Muscle of leg (tissue), 11 donors: ENCODE results near the gene LRMDA. TPM values are rescaled to one million over a fixed set of nuclear protein-coding genes. Genes with fewer than 3 reads are reported as not detected.

Experiments
- DNase-seq: peaks from one replicate; pipeline ENCODE4 v3.0.0; 2013
- H3K27ac ChIP-seq: one replicate; pipeline ENCODE4 v1.5.1; 2013; ENCODE audit warnings: mild to moderate bottlenecking, low read length, control low read depth
- H3K27me3 ChIP-seq: one replicate; pipeline ENCODE4 v1.6.1; 2013; ENCODE audit warnings: low read length; ENCODE audit not compliant: control insufficient read depth, insufficient read depth
- H3K36me3 ChIP-seq: one replicate; pipeline ENCODE4 v1.6.1; 2013; ENCODE audit warnings: low read length; ENCODE audit not compliant: control insufficient read depth, insufficient read depth
- H3K4me1 ChIP-seq: one replicate; pipeline ENCODE4 v1.6.1; 2013; ENCODE audit warnings: low read length; ENCODE audit not compliant: control insufficient read depth, insufficient read depth
- H3K4me3 ChIP-seq: one replicate; pipeline ENCODE4 v1.5.1; 2013; ENCODE audit warnings: low read length, control low read depth
- H3K9me3 ChIP-seq: replicated peaks from 2 replicates; pipeline ENCODE4 v1.6.1; 2013; ENCODE audit warnings: low read depth, low read length; ENCODE audit not compliant: control insufficient read depth
- WGBS: methylation state at CpG from one replicate; pipeline ENCODE4 v1.1.5; 2013; ENCODE audit warnings: missing lambda C conversion rate; ENCODE audit not compliant: insufficient coverage; 5-methylcytosine and 5-hydroxymethylcytosine counted together
- polyA plus RNA-seq, 8 donors: library from polyadenylated mRNA; unstranded; fragments of 120-200 nt; gene quantifications; one replicate each; pipeline versions ENCODE4 v1.2.1 to v1.2.3, GENCODE V29; 2013; ENCODE audit warnings: inconsistent platforms in 1 of 8, low replicate concordance in 1 of 8; ENCODE audit not compliant: insufficient read length in 8 of 8, insufficient read depth in 1 of 8
- total RNA-seq: library from RNA; stranded (reverse); fragments of 120-200 nt; gene quantifications from one replicate; pipeline ENCODE4 v1.2.4, GENCODE V29; 2013

LRMDA gene
- total and polyA plus RNA-seq, 9 donors = 4.8 to 7.9 (median 5.7) TPM

- H3K27me3 ChIP-seq = peaks cover 82% of the 10 kb centered on the region
- DNase-seq = peak; percentile 62
Measured at GRCh38 chr10:75407713-75408508, 23.5 kb upstream of the LRMDA start.

GRCh38 chr10:75408509-75408875 lies 22.9 kb upstream of the LRMDA start:
- H3K27ac ChIP-seq = peak overlapping the region; percentile 56
- H3K4me1 ChIP-seq = peaks cover 41% of the 10 kb centered on the region
- peaks cover 78% of the 10 kb centered on the region for H3K27me3 ChIP-seq
- H3K4me3 ChIP-seq = peak overlapping the region; percentile 48
- no peak for DNase-seq
- no peaks in the 10 kb centered on the region for H3K36me3 ChIP-seq
- WGBS = no CpG with 5 or more reads among the region's 27 CpGs
- H3K9me3 ChIP-seq = no peaks in the 10 kb centered on the region

More at GRCh38 chr10:75407713-75408508, 23.5 kb upstream of the LRMDA start:
- 7% methylated on average over 56 of the region's 68 CpGs for whole genome bisulfite sequencing
- Histone ChIP-seq H3K36me3 (no peaks in the 10 kb centered on the region), H3K4me3 (peak overlapping the region; percentile 48), H3K9me3 (no peaks in the 10 kb centered on the region), H3K27ac (peak overlapping the region; percentile 56), H3K4me1 (peaks cover 47% of the 10 kb centered on the region)

DNA sequence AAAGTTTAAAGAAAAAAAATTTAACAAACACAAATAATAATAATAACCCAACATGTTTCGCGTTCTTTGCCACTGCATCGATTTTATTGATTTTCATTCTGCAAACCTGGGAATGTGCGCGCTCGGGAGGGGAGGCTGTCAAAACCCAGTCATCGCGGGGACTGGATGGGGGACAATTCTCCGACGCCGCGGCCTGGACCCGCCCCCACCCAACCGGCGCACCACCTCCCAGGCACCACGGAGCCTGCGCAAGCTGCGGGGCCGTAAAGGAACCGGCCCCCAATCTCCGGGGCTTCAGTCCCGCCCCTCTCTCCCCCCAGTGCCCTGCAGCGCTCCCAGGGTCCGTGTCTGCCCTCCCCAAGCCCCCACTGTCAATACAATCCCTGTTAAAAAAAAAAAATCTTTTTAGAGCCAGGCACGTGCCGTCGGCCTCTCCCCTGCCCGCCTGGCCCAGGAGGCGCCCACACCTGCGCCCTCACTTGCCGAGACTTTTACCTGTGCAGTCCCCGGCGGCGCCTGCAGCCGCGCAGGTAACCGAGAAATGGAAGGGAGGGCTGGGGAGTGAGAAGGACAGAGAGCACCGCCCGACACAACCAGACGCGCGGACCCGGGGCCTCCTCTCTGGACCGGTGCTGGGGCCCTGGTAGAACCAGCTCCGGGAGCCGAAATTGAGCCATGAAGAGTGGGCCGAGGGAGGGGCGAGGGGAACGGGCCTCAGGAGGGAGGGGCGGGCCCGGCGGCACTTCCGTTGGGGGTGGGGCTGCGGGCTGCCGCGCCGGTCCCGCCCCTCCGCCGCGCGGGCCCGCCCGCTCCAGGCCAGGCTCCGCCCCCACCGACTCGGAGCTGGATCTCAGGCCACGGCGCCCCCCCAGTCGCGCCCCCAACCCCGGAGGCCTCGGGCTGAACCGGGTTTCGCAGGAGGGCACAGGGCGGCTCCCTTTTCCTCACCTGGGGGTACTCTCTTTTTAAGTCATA lies 22.2 kb upstream of the LRMDA start:
- Histone ChIP-seq H3K36me3 (no peaks in the 10 kb centered on the region), H3K4me1 (peaks cover 34% of the 10 kb centered on the region), H3K4me3 (peak overlapping the region; percentile 48), H3K9me3 (no peaks in the 10 kb centered on the region), H3K27me3 (peaks cover 72% of the 10 kb centered on the region), H3K27ac (peak overlapping the region; percentile 56)
- 2% methylated on average over 56 of the region's 76 CpGs for WGBS
- DNase-seq = peak; percentile 81

DNA sequence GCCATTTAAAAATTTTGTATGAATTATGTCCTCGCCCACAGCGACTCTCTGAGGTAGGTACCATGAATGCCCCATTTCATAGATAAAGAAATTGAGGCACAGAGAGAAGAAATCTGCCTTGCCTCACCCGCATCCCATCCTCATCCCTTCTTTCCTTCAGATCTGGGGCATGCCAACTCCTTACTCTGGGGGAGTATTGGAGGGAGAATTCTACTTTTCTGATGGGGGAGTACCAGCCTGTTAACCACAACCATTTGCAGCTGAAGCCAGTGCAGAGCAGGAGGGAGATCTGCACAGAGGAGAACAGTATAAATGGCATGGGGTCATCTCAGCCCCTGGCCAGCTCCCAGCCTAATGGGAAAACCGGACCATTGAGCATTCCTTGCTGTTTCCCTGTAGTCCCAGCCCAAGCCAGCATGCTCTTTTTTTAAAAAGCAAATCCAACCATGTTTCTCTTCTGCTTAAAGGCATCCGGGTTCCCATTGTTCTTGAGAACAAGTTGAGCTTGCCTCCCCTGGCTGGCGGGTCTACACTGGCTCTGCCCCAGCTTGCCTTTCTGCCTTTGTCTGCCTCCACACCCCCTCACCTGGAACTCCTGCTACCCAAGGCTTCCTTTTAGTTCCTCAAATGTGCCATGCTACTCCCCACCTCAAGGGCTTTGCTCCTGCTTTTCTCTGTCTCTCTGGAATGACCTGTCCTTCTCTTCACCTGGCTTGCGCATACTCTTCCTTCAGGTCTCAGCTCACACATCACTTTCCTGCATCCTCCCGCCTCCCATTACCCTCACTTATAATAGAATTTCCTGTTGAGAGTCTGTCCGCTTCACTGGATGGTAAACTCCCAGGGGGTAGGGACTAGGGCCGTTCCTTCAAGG lies 21.1 kb upstream of the LRMDA start:
- 26% methylated on average over 3 of the region's 10 CpGs for WGBS
- no peaks in the 10 kb centered on the region for H3K9me3 ChIP-seq
- peaks cover 25% of the 10 kb centered on the region for H3K4me1 ChIP-seq
- no peaks in the 10 kb centered on the region for H3K36me3 ChIP-seq
- DNase-seq = peak; percentile 78
- H3K27ac ChIP-seq = no peak overlapping the region
- peaks cover 63% of the 10 kb centered on the region for H3K27me3 ChIP-seq
- H3K4me3 ChIP-seq = no peak overlapping the region

DNA sequence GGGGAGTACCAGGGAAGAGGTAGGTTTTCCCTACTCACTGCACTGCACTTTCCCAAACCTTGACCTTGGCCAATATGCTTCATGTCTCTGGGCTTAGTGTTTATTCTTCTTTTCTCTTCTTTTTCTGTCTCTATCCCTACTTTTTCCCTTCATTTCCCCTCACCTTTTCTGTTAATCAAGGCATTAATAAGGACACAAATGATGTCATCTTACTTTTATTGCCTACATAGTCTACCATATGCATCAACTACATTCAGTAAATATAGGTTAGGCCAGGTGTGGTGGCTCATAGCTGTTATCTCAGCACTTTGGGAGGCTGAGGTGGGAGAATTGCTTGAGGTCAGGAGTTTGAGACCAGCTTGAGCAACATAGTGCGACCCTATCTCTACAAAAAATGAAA lies 16.9 kb upstream of the LRMDA start:
- no CpG with 5 or more reads among the region's 1 CpG for WGBS

GRCh38 chr10:75417522-75417927 lies 13.9 kb upstream of the LRMDA start:
- Histone ChIP-seq H3K4me3 (no peak overlapping the region), H3K4me1 (no peaks in the 10 kb centered on the region), H3K9me3 (no peaks in the 10 kb centered on the region), H3K36me3 (no peaks in the 10 kb centered on the region), H3K27me3 (peaks cover 23% of the 10 kb centered on the region), H3K27ac (no peak overlapping the region)
- DNase-seq = no peak
- WGBS = 80% methylated on average over 1 of the region's 5 CpGs

More for the DNA sequence above, 16.9 kb upstream of the LRMDA start:
- no peaks in the 10 kb centered on the region for H3K9me3 ChIP-seq
- H3K4me3 ChIP-seq = no peak overlapping the region
- H3K27ac ChIP-seq = no peak overlapping the region
- no peaks in the 10 kb centered on the region for H3K36me3 ChIP-seq
- peaks cover 3% of the 10 kb centered on the region for H3K4me1 ChIP-seq
- peaks cover 37% of the 10 kb centered on the region for H3K27me3 ChIP-seq
- DNase-seq = no peak

- 90% methylated on average over 2 of the region's 4 CpGs for WGBS
Measured at GRCh38 chr10:75418293-75418692, 13.1 kb upstream of the LRMDA start.

GRCh38 chr10:75418712-75419111 lies 12.7 kb upstream of the LRMDA start:
- 82% methylated on average over 7 of the region's 8 CpGs for WGBS

More at GRCh38 chr10:75418293-75418692, 13.1 kb upstream of the LRMDA start:
- Histone ChIP-seq H3K4me1 (no peaks in the 10 kb centered on the region), H3K4me3 (no peak overlapping the region), H3K27ac (no peak overlapping the region), H3K27me3 (peaks cover 22% of the 10 kb centered on the region), H3K36me3 (no peaks in the 10 kb centered on the region), H3K9me3 (no peaks in the 10 kb centered on the region)
- no peak for DNase-seq

DNA sequence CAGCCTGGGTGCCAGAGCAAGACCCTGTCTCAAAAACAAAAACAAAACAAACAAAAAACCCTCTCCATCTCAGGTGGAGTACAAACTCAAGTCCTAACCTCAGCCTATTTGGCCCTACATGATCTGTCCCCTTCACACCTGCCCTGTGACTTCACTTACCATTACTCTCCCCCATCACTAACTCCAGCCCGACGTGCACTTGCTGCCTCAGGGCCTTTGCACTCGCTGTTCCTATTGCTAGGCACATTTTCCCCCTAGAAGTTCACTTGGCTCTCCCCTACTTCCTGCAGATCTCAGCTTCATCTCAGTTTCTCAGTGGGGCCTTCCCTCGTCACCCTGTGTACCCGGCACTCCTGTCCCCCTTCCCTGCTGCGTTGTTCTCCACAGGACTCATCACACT lies 8.5 kb upstream of the LRMDA start:
- 96% methylated on average over 6 of the region's 6 CpGs for WGBS
- Histone ChIP-seq H3K36me3 (no peaks in the 10 kb centered on the region), H3K9me3 (no peaks in the 10 kb centered on the region), H3K4me1 (peaks cover 3% of the 10 kb centered on the region), H3K4me3 (no peak overlapping the region), H3K27me3 (peaks cover 6% of the 10 kb centered on the region), H3K27ac (no peak overlapping the region)
- DNase-seq = no peak

More at GRCh38 chr10:75418712-75419111, 12.7 kb upstream of the LRMDA start:
- H3K9me3 ChIP-seq = no peaks in the 10 kb centered on the region
- no peaks in the 10 kb centered on the region for H3K4me1 ChIP-seq
- H3K36me3 ChIP-seq = no peaks in the 10 kb centered on the region
- DNase-seq = no peak
- no peak overlapping the region for H3K4me3 ChIP-seq
- H3K27ac ChIP-seq = no peak overlapping the region
- peaks cover 20% of the 10 kb centered on the region for H3K27me3 ChIP-seq
